ENCODE measurements around the gene ITPKB.

Gene ITPKB

GRCh38 chr1:226597616-226598454 lies 141.2 kb downstream of the ITPKB start:
- no peak for DNase-seq

- no peak for DNase-seq
Measured at GRCh38 chr1:226596531-226597165, 142.4 kb downstream of the ITPKB start.

- DNase-seq, result no peak
Measured at GRCh38 chr1:226593541-226593940, 145.5 kb downstream of the ITPKB start.

GRCh38 chr1:226590614-226591013 lies 148.5 kb downstream of the ITPKB start:
- no peak for DNase-seq

- DNase-seq, result no peak
Measured at GRCh38 chr1:226589008-226589733, 149.9 kb downstream of the ITPKB start.

GRCh38 chr1:226588484-226588883 lies 150.6 kb downstream of the ITPKB start:
- no peak for DNase-seq

GRCh38 chr1:226586650-226587422 lies 152.2 kb downstream of the ITPKB start:
- no peak for DNase-seq

GRCh38 chr1:226586116-226586515 lies 153.0 kb downstream of the ITPKB start:
- DNase-seq, result no peak

- no peak for DNase-seq
Measured at GRCh38 chr1:226584164-226584563, 154.9 kb downstream of the ITPKB start.

GRCh38 chr1:226582966-226583365 lies 156.1 kb downstream of the ITPKB start:
- no peak for DNase-seq
